ENCODE results near the gene CCDC57.
A peak's percentile ranks its signal among the peaks of the same experiment; 100 is the strongest.

The CCDC57 gene

DNA sequence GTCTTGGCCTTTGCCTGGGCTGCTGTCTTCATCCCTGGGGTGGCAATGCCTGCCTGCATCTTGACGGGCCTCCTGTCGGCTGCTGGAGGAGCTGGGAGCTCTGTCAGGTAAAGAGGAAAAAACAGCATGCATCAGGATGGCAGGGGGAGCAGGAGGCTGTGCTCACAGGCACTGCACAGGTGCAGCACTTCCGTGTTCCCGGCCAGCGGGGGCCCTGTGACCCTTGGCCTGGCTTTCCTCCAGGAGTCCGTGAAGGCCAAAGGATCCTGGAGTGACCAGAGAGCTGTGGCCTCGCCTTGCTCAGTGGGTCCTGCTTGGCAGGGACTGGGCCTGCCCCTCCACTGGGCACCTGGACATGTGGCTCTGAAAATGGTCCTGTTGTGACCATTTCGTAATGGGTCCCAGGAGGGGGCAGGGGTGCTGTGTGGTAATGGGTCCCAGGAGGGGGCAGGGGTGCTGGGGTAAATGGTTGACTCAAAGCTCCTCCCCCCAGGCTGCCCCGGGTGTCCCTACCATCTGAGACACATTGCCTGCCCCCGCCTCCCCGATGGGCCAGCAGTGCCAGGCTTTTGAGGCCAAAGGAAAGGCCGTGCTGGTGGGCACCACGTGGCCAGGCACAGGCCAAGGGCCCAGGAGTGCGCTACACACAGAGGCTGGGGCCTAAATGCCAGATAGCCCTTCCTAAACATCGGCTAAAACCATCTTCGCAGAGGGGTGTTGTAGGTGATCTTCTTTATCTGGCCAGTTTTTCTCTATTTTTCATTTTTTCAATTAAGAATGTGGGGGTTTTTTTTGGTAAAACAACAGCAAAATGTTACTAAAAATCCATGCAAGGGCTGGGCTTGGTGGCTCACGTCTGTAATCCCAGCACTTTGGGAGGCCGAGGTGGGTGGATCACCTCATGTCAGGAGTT, 110.6 kb downstream of the CCDC57 start:
- no peak for DNase-seq

DNA sequence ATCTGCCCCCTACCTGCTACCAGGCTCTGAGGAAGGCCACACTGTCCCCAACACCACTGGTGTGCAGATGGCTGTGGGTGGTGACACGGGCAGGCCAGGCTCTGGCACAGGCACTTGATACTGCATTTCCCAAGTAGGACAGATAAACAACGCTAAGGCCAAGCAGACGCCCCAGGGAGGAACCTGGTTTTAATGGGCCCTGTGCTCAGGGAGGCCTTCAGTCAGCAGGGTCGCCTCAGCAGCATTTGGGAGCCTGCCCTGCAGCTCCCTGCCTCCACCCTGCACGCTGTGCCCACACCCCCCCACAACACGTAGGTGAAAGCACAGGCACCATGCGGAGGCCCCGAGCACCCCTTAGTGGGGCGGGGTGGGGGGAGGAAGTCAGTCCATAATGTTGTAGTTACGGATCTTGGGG, 111.3 kb downstream of the CCDC57 start:
- no peak for DNase-seq

DNA sequence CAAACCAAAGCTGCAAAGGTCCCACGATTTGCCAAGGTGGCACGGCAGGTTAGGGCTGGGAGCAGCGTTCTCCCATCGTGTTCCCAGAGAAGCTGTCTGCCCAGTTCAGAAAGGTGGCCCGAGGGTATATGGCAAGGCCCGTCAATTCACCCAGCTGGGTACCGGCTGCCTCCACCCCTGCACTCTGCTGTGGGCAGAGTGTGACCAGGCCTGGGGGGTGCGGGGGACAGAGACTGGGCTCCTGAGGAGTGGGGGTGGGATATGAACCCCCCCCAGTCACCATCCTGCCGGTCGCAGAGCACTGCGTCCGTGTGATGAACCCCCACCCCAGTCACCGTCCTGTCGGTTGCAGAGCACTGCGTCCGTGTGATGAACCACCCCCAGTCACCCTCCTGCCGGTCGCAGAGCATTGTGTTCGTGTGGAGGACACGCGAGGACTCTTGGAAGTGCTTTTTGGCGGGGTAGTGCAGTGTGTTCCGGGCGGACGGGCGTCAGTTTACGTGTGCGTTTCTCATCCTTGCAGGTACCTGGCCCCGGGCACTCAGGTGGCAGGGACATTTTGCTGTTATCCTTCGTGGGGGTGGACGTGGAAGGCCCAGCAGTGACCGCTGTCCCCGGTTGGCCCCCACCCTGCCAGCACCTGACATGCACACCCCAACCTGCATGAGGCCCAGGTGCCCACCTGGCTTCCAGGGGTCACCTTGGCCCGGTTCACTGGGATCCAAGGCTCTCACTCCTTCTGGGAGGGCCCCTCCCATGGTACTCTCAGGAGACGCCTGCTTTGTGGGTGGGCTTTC, 111.9 kb downstream of the CCDC57 start:
- no peak for DNase-seq

DNA sequence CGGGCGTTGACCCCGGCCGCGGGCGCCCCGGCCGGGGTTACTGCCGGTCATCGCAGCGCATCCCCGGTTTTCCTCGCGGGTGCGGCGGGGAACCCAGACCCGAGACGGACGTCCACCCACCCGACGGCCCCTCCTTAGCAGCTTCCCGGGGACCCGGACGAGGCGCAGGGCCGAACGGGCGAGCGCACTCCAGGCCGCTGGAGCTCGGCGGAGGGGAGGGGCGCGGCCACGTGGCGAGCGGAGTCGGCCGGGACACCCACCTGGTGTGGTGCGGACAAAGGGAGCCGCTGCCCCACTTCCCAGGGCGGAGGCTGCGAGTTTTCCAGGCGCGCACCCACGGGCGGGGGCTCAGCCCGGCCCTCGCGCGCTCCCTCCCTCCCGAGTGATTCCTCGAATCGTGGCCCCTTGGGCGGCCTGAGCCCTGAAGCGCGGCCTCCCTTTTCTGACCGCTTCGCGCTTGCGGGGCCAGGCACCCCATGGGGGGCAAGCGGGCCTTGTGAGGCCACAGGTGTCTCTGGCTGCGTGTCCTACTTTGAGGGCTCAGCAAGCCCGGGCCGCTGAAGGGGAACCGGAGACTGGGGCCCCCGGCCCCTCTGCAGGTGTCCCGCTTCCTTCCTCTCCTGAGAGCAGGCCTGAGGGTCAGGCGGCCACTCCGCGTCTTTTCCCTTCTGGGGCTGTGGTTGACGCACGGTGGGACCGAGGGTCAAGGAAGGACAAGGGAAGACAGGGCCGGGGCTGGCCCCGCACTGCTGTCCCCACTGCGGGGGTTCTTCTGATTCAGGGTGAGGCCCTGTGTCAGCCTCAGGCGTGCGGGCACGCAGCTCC, 113.5 kb downstream of the CCDC57 start:
- no peak for DNase-seq

DNA sequence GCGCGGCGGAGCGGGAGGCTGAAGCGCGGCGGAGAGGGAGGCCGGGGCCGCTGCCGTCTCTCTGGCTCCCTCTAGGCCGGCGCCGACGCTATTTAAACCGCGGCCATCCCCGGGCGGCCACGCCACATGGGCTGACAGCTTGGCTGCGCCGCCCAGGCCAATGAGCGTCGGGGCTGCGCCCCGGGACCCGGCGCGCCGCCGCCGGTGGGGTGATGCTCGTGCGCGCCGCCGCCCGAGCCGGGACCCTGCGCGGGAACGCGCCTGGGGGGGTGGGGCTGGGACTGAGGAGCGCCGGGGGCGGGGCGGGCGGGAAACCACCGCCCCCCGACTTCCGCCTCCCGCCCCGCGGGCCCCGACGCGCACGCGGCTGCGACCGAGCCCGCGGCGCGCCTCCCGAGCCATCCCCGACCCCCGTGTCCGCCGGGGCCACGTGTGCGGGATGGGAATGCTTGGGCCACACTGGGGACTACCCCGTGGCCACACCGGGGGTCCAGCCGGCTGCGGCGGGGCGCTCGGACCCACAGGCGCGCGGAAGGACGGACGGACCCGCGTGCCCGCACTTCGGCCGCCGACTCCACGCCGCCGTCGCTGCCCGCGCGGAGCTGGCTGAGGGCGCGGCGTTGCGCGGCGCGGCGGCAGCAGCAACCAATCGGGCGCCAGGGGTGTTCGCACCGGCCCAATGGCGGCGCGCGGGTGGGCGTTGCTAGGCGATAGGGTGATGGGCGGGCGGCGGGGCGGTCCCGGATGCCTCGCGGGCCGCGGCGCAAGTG, 114.3 kb downstream of the CCDC57 start, which contains the start of gene FASN:
FASN (minus strand) TSS at position 68 of the 770 bp plus-strand sequence. CDS start 1,791 bp downstream, outside the sequence.
- peak; percentile 90 for DNase-seq

DNA sequence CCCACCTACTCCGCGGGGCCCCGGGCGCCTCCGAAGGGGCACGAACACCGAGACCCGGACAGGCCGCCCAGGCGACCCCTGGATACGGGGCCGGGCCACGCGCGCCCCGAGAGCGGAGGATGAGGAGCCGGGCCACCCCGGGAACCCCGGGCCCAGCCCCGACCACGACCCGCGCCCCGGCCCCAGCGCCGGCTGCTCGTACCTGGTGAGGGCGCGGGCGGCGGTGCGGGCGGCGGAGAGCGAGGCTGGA, 114.8 kb downstream of the CCDC57 start:
- no peak for DNase-seq

DNA sequence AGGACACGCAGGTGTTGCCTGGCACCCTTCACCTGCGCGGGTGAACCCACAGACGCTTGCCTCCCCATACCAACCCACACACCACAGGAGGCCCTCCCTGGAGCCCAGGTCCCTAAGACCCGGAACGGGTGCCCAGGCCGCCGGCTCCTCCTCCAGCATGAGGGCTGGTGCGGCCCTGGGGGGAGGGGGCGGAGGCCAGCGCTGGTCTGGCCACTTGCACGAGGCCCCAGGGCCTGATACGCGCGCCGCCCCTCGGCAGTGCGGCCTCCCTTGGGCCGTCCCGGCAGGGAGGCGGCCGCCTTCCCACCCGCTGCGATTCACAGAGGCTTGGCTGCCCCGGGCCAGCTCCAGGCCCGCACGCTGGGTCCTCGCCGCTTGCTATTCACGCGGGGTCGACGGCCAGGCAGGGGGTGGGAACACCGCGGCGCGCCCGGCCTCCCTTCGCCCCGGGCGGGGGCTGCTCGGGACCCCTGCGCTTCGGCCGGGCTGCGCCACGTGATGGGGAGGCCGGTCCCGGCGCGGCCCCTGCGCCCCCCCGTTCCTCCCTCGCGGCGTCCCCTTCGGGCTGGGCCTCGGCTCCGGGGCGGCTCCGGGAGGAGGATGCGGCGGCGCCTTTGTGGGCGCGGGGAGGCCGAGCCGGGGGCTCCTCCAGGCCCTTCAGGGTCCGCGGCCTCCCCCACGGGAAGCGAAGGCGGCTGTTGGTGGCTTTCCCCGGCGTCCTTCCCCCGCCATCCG, 115.3 kb downstream of the CCDC57 start:
- no peak for DNase-seq

DNA sequence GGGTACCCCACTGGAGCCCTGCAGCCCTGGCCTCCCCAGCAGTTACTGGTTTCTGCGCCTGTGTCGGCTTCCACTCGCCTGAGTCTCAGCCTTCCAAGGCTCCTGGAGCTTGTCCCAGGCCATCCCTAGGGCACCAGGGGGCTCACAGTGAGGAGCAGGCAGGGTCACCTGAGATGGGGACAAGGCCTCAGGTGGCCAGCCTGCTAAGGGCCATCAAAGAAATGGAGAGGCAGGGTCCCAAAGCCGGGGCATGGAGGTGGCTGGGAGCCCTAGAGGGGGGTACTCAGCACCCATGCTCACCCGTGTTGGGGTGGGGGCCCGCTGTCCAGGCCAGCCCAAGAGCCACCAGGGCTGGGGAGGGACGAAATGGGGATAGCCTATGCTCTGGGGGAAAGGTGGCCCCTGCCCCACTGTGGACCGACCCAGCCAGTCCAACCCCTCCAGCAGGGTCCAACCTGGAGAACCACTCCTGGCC, 115.9 kb downstream of the CCDC57 start:
- DNase-seq: no peak

DNA sequence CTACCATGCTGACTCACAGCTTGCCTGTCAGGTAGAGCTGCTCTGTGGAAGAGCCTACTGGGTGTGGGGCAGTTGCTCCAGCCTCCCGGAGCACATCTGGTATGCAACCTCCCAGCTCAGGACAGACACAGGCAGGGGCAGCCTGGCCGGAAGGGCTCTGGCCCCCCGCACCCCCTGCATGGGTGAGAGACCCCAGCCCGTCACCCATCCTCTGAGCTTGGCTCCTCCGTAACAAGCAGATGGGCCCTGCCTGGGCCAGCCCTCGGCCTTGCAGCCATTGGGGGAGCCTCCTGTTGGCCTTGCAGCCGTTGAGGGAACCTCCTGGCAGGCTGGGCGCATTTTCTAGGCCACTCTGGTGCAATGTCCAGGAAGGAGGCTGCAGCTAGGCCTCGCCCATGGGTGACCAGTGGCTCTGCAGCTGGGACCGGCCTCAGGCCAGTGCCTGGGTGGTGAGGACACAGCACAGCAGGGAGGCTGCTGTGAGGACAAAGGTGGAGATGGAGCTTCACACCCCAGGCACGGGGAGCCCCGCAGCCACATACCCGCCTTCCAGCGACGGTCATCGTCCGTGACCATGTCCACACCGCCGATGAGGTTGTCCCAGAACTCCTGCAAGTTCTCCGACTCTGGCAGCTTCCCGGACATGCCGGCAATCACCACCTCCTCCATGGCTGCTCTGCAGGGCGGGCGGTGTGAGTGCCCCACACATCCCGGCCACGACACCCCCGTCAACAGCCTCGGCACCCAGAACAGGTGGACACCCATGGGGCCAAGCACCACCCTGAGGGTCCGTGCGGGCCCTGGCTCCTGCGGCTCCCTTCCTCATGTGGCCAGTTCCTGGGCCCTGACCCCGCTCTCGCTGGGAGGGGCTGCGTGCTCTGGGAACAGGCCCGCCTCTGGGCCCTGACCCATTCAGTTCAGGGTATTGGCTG, 116.6 kb downstream of the CCDC57 start:
- DNase-seq: no peak

DNA sequence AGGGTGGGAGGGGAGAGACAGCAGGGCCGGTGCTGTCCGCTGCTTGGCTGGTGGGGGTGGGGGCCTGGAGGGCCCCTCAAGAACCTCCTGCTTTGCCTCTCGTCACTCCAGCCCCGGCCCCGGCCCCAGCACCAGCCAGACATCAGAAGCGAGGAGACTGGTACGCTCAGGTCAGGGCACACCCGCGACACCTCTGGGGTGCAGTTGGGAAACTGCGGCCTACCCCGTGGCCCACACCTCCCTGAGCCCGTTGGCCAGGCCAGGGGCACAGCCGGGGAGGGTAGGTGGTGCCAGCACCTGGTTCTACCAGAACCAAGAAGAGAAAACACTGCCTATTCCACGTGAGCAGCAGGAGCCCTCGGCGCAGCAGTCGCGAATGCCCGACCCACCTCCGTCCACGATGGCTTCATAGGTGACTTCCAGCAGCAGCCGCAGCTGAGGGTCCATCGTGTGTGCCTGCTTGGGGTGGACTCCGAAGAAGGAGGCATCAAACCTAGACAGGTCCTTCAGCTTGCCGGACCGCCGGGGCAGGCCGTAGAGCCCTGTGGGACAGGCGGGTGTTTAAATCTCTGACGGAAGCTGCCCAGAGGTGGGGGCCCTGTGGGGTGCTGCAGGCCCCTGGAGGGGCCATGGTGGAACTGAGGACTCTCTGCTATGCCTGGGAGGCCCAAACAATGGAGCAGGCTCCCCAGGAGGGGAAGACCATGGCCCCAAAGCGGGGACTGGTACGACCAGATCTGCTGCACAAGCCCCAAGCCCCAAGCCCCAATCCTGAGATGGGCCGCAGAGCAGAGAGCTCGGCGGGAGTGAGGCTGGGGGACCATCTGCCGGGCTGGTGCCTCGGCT, 117.5 kb downstream of the CCDC57 start:
- DNase-seq: no peak

DNA sequence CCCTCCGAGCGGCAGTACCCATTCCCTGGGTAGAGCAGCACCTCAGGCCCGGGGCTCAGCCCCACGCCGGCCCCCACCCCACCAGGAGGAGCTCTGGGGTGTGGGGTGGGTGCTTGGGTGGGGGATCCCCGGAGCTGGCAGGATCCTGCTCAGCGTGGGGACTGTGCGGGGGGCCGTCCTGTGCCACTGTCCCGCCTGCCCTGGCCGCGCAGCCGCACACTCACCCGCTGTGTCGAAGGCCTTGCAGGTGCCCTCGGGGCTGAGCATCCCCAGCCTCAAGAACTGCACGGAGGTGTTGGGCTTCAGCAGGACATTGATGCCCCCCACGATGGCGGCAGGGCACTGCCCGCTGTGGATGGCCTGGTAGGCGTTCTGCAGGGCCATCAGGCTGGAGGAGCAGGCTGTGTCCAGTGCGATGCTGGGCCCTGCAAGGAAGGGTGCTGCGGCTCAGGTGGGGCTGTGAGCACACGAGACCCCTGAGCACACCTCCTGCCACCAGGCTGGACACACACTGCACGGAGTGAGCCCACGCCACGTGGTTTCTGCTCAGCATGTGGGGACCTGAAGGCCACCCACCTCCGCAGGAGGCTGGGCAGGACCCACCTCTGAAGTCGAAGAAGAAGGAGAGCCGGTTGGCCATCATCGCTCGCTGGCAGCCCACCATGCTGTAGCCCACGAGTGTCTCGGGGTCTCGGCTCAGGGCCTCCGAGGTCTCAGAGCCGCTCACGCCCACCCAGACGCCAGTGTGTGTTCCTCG, 119.5 kb downstream of the CCDC57 start:
- DNase-seq: no peak

DNA sequence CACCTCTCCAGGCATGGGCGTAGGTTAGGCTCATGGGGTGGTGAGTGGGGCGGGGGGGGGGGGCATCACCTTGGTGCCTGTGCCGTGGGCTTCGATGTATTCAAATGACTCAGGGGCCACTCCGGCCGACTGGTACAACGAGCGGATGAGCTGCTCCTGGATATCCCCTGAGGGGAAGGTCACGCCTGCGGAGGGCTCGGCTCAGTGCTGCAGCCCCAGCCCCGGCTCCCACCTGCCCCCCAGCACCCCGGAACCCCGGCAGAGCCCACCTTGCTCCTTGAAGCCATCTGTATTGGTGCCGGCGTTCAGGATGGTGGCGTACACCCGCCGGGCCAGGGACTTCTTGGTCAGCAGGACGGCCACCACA, 120.0 kb downstream of the CCDC57 start:
- no peak for DNase-seq

DNA sequence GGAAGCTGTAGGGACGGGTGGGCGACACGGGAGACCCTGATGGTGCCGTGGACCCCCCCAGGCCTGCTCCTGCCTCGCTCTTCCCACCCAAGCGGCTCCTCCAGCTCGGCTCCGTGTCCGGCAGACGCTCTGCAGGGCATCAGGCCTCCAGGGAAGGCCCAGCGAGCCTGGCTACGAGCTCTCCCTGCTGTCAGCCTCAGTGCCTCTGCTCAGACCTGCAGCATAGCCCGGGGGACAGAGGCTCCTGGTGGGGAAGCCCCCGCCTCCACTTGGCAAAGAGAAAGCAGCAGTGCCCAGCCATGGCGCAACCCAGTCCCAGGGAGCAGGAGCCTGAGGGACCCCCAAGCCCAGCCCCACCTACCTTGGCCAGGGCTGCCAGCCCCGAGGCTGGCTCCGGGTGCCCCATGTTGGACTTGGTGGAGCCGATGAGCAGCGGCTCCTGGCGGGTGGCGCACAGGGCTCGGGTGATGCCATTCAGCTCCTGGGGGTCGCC, 120.5 kb downstream of the CCDC57 start:
- DNase-seq: no peak

DNA sequence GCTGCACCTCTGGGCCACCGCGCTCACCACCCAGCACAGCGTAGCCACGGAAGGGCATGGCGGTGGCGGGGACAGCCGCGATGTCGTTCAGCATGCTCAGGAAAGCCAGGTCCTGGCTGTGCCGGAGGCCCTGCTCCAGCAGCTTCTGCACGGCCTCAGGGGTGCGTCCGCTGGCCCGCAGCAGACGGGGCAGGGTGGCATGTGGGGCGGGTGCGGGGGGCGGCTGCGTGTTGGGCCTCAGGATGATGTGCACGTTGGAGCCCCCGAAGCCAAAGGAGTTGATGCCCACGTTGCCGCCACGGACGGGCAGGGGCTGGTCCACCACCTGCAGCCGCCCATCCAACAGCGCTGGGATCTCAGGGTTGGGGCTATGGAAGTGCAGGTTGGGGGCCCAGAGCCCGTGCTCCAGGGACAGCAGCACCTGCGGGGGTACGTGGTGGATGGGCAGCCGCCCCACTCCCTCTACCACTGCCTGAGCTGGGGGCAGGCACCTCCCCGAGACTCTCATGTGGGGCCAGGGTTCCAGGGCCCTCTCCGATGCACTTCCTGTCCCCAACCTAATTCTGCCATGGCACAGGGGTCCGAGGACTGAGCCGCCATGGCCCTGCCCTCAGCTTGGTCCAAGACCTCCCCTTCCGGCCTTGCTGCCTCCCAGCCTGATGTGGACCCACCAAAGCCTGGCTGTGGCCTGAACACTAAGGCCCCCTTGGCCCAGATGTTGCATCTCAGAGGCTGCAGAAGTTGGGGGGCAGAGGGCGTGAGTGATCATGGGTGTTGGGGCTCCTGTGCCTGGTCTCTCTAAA, 121.2 kb downstream of the CCDC57 start:
- DNase-seq: no peak

DNA sequence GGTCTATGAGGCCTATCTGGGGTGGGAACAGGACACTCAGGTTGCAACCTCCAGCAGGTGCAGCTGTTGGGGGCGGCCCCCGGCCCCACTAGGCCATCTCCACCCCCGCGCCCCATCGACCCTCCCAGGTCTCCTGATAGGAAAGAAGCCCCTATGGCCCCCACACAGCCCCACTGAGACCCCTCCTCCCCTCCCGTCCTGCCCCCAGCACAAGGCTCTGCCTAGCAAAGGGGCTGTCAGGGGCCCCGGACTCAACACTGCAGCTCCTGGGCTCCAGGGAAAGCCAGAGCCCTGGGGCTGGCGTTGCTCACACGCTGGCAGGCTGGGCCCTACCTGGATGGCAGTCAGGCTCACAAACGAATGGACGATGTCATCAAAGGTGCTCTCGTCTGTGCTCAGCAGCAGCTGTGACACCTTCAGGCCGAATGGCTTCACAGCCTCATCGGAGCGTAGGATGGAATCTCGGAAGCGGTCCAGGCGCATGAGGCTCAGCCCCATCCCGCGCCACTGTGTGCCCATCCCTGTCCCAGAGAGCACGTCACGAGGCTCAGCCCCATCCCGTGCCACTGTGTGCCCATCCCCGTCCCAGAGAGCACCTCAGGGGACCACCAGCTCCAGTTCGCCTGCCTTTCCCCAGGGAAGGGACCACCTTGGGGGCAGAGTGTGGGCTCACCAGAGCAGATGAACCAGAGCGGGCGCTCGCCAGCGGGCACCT, 121.9 kb downstream of the CCDC57 start:
- no peak for DNase-seq

DNA sequence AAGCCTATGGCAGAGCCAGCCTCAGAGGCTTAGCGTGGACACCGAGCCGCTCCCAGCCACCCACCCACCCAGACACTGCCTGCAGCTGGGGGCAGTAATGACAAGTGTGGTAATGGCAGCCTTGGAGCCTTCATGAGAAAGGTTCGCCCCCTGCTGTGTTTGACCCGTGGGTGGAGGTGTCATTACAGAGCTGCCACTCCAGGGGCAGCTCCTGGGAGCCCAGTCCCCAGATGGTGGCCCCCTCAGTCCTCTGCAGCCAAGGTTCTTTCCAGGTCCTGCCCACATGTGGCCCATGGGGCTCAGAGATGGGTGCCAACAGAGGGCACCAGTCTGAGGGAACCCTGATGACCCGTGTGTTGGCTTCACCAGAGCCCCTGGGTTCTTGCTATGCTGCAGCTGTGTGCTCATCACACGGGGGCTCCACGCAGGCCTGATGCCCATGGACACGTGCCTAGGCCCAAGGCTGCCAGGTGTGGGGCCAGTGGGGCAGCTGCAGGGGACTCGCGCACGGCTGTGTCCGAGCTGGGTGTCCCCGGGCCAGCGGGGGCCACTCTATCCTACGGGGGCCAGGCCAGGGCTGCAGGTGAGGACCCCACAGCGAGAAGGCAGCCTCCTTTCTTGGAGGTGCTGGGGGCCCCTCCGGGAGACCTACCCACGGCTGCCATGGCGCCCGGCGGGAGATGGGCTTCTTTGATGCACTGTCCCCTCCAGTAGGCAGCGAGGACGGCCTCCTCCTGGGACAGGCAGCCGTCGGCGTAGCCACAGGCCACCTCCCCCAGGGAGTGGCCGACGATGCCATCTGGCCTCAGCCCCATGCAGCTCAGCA, 122.7 kb downstream of the CCDC57 start:
- DNase-seq: no peak

Data from NCI-H446 treated with DMSO at 0.1 percent for 48 hours (cell line).